Measurements from ENCODE around the gene ABCC5. TPM values are rescaled to one million over a fixed set of nuclear protein-coding genes. Genes with fewer than 3 reads are reported as not detected.
A peak's percentile ranks its signal among the peaks of the same experiment; 100 is the strongest.

ABCC5 gene
- total RNA-seq, 1 donor from 2014 or later: 52.0 TPM

DNA sequence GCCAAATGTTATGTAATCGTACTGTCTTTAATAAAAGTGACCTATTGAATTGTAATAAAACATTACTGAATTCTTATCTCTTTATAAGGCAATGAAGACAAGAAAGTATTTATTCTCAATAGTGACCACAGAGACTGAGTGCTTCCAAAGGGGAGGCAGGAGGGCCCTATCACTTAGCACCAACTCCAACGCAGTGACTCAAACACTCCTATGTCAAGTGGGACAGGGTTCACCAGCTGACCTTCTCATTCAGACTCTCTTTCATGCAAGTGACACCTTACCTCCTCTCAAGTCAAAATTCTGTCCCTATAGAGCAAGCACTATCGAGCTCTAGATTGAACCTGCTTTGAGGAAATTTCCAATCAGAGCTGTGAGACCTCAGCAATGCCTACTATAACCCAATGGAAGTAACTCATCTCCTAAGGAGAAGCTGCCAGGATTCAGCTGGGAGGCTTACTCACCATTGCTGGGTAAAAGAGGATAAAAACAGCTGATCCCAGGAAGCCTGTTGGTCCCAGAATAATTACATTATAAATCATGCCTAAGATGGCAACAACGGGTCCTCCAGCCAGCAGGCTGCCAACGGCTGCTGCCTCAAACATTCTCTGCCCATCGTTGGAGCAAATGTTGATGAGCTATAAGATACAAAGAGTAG is 35.6 kb downstream of the ABCC5 start:
- peaks cover 8% of the 10 kb centered on the region for H4K20me1 ChIP-seq (ENCODE audit: insufficient read depth, low read length)
- no peaks in the 10 kb centered on the region for H3K79me2 ChIP-seq (ENCODE audit: insufficient read depth, low read length)
- H3K9ac ChIP-seq (ENCODE audit: low read length): no peak overlapping the region
- Mint-ChIP-seq H3K27ac (ENCODE audit: unreplicated experiment) (no peak overlapping the region), H3K4me1 (ENCODE audit: low read depth, unreplicated experiment) (peaks cover 5% of the 10 kb centered on the region), H3K36me3 (ENCODE audit: low read depth, unreplicated experiment) (peaks cover 38% of the 10 kb centered on the region), H3K27me3 (ENCODE audit: low read depth, unreplicated experiment) (no peaks in the 10 kb centered on the region), H3K4me3 (ENCODE audit: unreplicated experiment) (no peak overlapping the region), H3K9me3 (ENCODE audit: unreplicated experiment) (no peaks in the 10 kb centered on the region)
- peaks cover 27% of the 10 kb centered on the region for H3K36me3 ChIP-seq (ENCODE audit: insufficient read depth, low read length)
- no peaks in the 10 kb centered on the region for H3K9me3 ChIP-seq (ENCODE audit: insufficient read depth, low read depth, low read length)
- DNase-seq (ENCODE audit: low read depth) (no peak), FAIRE-seq (no peak)
- H3K4me3 ChIP-seq (ENCODE audit: insufficient read depth, low read depth, low read length): no peak overlapping the region
- H3K4me1 ChIP-seq (ENCODE audit: insufficient read depth, low read length): no peaks in the 10 kb centered on the region
- H3K27ac ChIP-seq (ENCODE audit: low read depth, low read length): no peak overlapping the region
- H2AFZ ChIP-seq (ENCODE audit: low read depth, low read length): no peak overlapping the region
- no peak overlapping the region for H3K4me2 ChIP-seq (ENCODE audit: low read length)
- TF ChIP-seq EZH2 (IDR thresholded peaks at IDR 0.05; ENCODE audit: insufficient read depth, low read length): no peak
- TF ChIP-seq, protein P1, sequence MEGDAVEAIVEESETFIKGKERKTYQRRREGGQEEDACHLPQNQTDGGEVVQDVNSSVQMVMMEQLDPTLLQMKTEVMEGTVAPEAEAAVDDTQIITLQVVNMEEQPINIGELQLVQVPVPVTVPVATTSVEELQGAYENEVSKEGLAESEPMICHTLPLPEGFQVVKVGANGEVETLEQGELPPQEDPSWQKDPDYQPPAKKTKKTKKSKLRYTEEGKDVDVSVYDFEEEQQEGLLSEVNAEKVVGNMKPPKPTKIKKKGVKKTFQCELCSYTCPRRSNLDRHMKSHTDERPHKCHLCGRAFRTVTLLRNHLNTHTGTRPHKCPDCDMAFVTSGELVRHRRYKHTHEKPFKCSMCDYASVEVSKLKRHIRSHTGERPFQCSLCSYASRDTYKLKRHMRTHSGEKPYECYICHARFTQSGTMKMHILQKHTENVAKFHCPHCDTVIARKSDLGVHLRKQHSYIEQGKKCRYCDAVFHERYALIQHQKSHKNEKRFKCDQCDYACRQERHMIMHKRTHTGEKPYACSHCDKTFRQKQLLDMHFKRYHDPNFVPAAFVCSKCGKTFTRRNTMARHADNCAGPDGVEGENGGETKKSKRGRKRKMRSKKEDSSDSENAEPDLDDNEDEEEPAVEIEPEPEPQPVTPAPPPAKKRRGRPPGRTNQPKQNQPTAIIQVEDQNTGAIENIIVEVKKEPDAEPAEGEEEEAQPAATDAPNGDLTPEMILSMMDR (IDR thresholded peaks at IDR 0.05; ENCODE audit: insufficient read depth, low read depth, low read length): no peak
- H3K27me3 ChIP-seq (ENCODE audit: insufficient read depth, low read length): no peaks in the 10 kb centered on the region

DNA sequence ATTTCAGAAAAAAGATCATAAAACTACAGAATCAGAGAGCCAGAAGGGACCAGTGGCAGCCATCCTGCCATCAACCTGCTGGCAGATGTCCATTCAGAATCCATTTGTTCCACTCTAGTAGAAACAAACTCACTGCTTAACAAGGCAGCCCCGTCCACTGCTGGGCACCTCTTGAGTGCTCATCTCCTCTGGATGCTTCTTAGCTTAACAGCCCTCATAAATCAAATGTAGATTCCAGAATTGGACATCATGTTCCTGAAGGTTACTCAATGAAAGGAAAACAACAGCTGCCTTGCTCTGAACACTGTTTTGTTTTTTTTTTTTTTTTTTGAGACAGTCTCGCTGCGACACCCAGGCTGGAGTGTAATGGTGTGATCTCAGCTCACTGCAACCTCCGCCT is 37.3 kb downstream of the ABCC5 start:
- Histone ChIP-seq H3K9me3 (ENCODE audit: insufficient read depth, low read depth, low read length) (no peaks in the 10 kb centered on the region), H3K4me1 (ENCODE audit: insufficient read depth, low read length) (no peaks in the 10 kb centered on the region), H3K9ac (ENCODE audit: low read length) (no peak overlapping the region), H3K36me3 (ENCODE audit: insufficient read depth, low read length) (peaks cover 20% of the 10 kb centered on the region), H3K79me2 (ENCODE audit: insufficient read depth, low read length) (no peaks in the 10 kb centered on the region), H2AFZ (ENCODE audit: low read depth, low read length) (no peak overlapping the region), H4K20me1 (ENCODE audit: insufficient read depth, low read length) (peaks cover 8% of the 10 kb centered on the region), H3K4me3 (ENCODE audit: insufficient read depth, low read depth, low read length) (no peak overlapping the region), H3K27ac (ENCODE audit: low read depth, low read length) (no peak overlapping the region), H3K4me2 (ENCODE audit: low read length) (no peak overlapping the region), H3K27me3 (ENCODE audit: insufficient read depth, low read length) (no peaks in the 10 kb centered on the region)
- H3K9me3 Mint-ChIP-seq (ENCODE audit: unreplicated experiment): no peaks in the 10 kb centered on the region
- no peaks in the 10 kb centered on the region for H3K27me3 Mint-ChIP-seq (ENCODE audit: low read depth, unreplicated experiment)
- H3K4me3 Mint-ChIP-seq (ENCODE audit: unreplicated experiment): no peak overlapping the region
- H3K27ac Mint-ChIP-seq (ENCODE audit: unreplicated experiment): no peak overlapping the region
- peaks cover 35% of the 10 kb centered on the region for H3K36me3 Mint-ChIP-seq (ENCODE audit: low read depth, unreplicated experiment)
- FAIRE-seq: no peak
- TF ChIP-seq EZH2 (IDR thresholded peaks at IDR 0.05; ENCODE audit: insufficient read depth, low read length): no peak
- TF ChIP-seq, protein P1 (IDR thresholded peaks at IDR 0.05; ENCODE audit: insufficient read depth, low read depth, low read length): no peak
- H3K4me1 Mint-ChIP-seq (ENCODE audit: low read depth, unreplicated experiment): peaks cover 11% of the 10 kb centered on the region
- DNase-seq (ENCODE audit: low read depth): no peak

GRCh38 chr3:183975981-183976662 is 41.6 kb downstream of the ABCC5 start:
- peak overlapping the region; percentile 82 for H3K27ac Mint-ChIP-seq (ENCODE audit: unreplicated experiment)

More at GRCh38 chr3:183975981-183976662, 41.6 kb downstream of the ABCC5 start:
- no peaks in the 10 kb centered on the region for H3K9me3 ChIP-seq (ENCODE audit: insufficient read depth, low read depth, low read length)
- H4K20me1 ChIP-seq (ENCODE audit: insufficient read depth, low read length): no peaks in the 10 kb centered on the region
- H3K27me3 ChIP-seq (ENCODE audit: insufficient read depth, low read length): no peaks in the 10 kb centered on the region
- H3K4me2 ChIP-seq (ENCODE audit: low read length): no peak overlapping the region
- no peak overlapping the region for H3K9ac ChIP-seq (ENCODE audit: low read length)
- DNase-seq (ENCODE audit: low read depth) (peak; percentile 30), FAIRE-seq (no peak)
- H3K36me3 ChIP-seq (ENCODE audit: insufficient read depth, low read length): no peaks in the 10 kb centered on the region
- H3K27ac ChIP-seq (ENCODE audit: low read depth, low read length): no peak overlapping the region
- Mint-ChIP-seq H3K4me1 (ENCODE audit: low read depth, unreplicated experiment) (peaks cover 11% of the 10 kb centered on the region), H3K9me3 (ENCODE audit: unreplicated experiment) (no peaks in the 10 kb centered on the region), H3K36me3 (ENCODE audit: low read depth, unreplicated experiment) (peaks cover 29% of the 10 kb centered on the region), H3K4me3 (ENCODE audit: unreplicated experiment) (no peak overlapping the region), H3K27me3 (ENCODE audit: low read depth, unreplicated experiment) (no peaks in the 10 kb centered on the region)
- no peak overlapping the region for H3K4me3 ChIP-seq (ENCODE audit: insufficient read depth, low read depth, low read length)
- no peaks in the 10 kb centered on the region for H3K4me1 ChIP-seq (ENCODE audit: insufficient read depth, low read length)
- no peak for TF ChIP-seq EZH2 (IDR thresholded peaks at IDR 0.05; ENCODE audit: insufficient read depth, low read length)
- TF ChIP-seq, protein P1 (IDR thresholded peaks at IDR 0.05; ENCODE audit: insufficient read depth, low read depth, low read length): no peak
- no peaks in the 10 kb centered on the region for H3K79me2 ChIP-seq (ENCODE audit: insufficient read depth, low read length)
- H2AFZ ChIP-seq (ENCODE audit: low read depth, low read length): no peak overlapping the region

Measured in astrocyte (in vitro differentiated cells and primary cell).